HFFc6 (cell line): ENCODE measurements around the gene NRBF2. TPM values are rescaled to one million over a fixed set of nuclear protein-coding genes. Genes with fewer than 3 reads are reported as not detected.
A peak's percentile ranks its signal among the peaks of the same experiment; 100 is the strongest.

Source experiments
- DNase-seq: peaks from one replicate; pipeline ENCODE4 v3.0.0-alpha.2; 2018
- H3K27ac Mint-ChIP-seq: 2 replicates; pipeline ENCODE4 v1.8.0; 2020; ENCODE audit warnings: mild to moderate bottlenecking, mixed read lengths
- H3K27me3 Mint-ChIP-seq: 2 replicates; pipeline ENCODE4 v1.8.0; 2021; ENCODE audit warnings: mild to moderate bottlenecking, moderate library complexity, mixed read lengths; ENCODE audit not compliant: insufficient read depth
- H3K36me3 Mint-ChIP-seq: 2 replicates; pipeline ENCODE4 v1.8.0; 2021; ENCODE audit warnings: low read depth, mixed read lengths
- H3K4me1 Mint-ChIP-seq: 2 replicates; pipeline ENCODE4 v1.8.0; 2020; ENCODE audit warnings: low read depth, mixed read lengths
- H3K4me3 Mint-ChIP-seq: 2 replicates; pipeline ENCODE4 v1.8.0; 2020; ENCODE audit warnings: mild to moderate bottlenecking, moderate library complexity, mixed read lengths
- H3K9me3 Mint-ChIP-seq: 2 replicates; pipeline ENCODE4 v1.8.0; 2020; ENCODE audit warnings: mild to moderate bottlenecking, mixed read lengths
- CTCF ChIP-seq: fragments of 200-600 bp; sonication (generic); IDR thresholded peaks from 2 replicates; pipeline ENCODE4 v1.5.0; 2021; ENCODE audit warnings: antibody characterized with exemption, mild to moderate bottlenecking
- total RNA-seq, 6 experiments: library from RNA; stranded (reverse); fragmentation: NEBNext Ultra II Directional; extraction: Animal tissue kit (Norgen Biotek cat#: 25700); gene quantifications; 2 replicates in 1 of 6; 3 replicates in 5 of 6; pipeline ENCODE4 v1.2.3, GENCODE V29; 2021

Gene NRBF2
- total RNA-seq, 6 experiments from 2014 or later, result 25.6 to 31.2 (median 28.0) TPM

- H3K4me1 Mint-ChIP-seq, result peaks cover 26% of the 10 kb centered on the region
- H3K27ac Mint-ChIP-seq, result 0 out of 2 replicates have a peak overlapping the region, but pooled peaks have one; percentile 26
- no peak for DNase-seq
- H3K4me3 Mint-ChIP-seq, result peak overlapping the region; percentile 43; the same call in 1 of the 2 replicates
- peaks cover 5% of the 10 kb centered on the region; the same call in 1 of the 2 replicates for H3K9me3 Mint-ChIP-seq
- no peak for TF ChIP-seq CTCF
- peaks cover 10% of the 10 kb centered on the region for H3K36me3 Mint-ChIP-seq
- peaks cover under 1% of the 10 kb centered on the region; the same call in 1 of the 2 replicates for H3K27me3 Mint-ChIP-seq
Observed at GRCh38 chr10:63137306-63137705, 4.2 kb downstream of the NRBF2 start.

- Mint-ChIP-seq H3K9me3 (no peaks in the 10 kb centered on the region), H3K36me3 (peaks cover 5% of the 10 kb centered on the region; the same call in 1 of the 2 replicates), H3K27ac (no peak overlapping the region), H3K4me3 (no peak overlapping the region), H3K4me1 (peaks cover 21% of the 10 kb centered on the region), H3K27me3 (no peaks in the 10 kb centered on the region)
- TF ChIP-seq CTCF, result no peak
- DNase-seq, result no peak
Observed at GRCh38 chr10:63140077-63140476, 6.9 kb downstream of the NRBF2 start.

GRCh38 chr10:63142136-63142535 lies 9.0 kb downstream of the NRBF2 start:
- Mint-ChIP-seq H3K9me3 (no peaks in the 10 kb centered on the region), H3K36me3 (0 out of 2 replicates have a peak, but pooled peaks cover 5% of the 10 kb centered on the region), H3K4me3 (no peak overlapping the region), H3K4me1 (peaks cover 30% of the 10 kb centered on the region), H3K27ac (no peak overlapping the region), H3K27me3 (no peaks in the 10 kb centered on the region)
- DNase-seq, result no peak
- TF ChIP-seq CTCF, result no peak

- H3K4me1 Mint-ChIP-seq, result peaks cover 23% of the 10 kb centered on the region
- no peak for DNase-seq
- H3K27me3 Mint-ChIP-seq, result no peaks in the 10 kb centered on the region
- no peak overlapping the region for H3K27ac Mint-ChIP-seq
- H3K9me3 Mint-ChIP-seq, result no peaks in the 10 kb centered on the region
- H3K4me3 Mint-ChIP-seq, result no peak overlapping the region
- TF ChIP-seq CTCF, result no peak
- no peaks in the 10 kb centered on the region for H3K36me3 Mint-ChIP-seq
Observed at GRCh38 chr10:63143987-63144386, 10.9 kb downstream of the NRBF2 start.

- no peak for DNase-seq
- TF ChIP-seq CTCF, result no peak
Observed at GRCh38 chr10:63145782-63146181, 12.7 kb downstream of the NRBF2 start.

More at GRCh38 chr10:63145782-63146181, 12.7 kb downstream of the NRBF2 start:
- Mint-ChIP-seq H3K27ac (peak overlapping the region; percentile 56; the same call in 1 of the 2 replicates), H3K9me3 (no peaks in the 10 kb centered on the region), H3K4me1 (peaks cover 23% of the 10 kb centered on the region), H3K36me3 (peaks cover 5% of the 10 kb centered on the region; the same call in 1 of the 2 replicates), H3K4me3 (0 out of 2 replicates have a peak overlapping the region, but pooled peaks have one; percentile 26), H3K27me3 (no peaks in the 10 kb centered on the region)
